Keratinocyte (primary cell): ENCODE measurements around the gene BCAS4.
"Not testable (repeated sequence)": the region's sequence is repeated elsewhere in the genome, so short reads cannot be mapped to it uniquely, and the experiment has no call there.

ENCODE experiments used
- CTCF ChIP-seq, 3 experiments: IDR thresholded peaks in 1 of 3; conservative IDR thresholded peaks in 1 of 3; optimal IDR thresholded peaks in 1 of 3; 2 replicates in 2 of 3; 3 replicates in 1 of 3; pipeline versions ENCODE3 to v1.5.1; 2011; ENCODE audit warnings: low read length in 3 of 3, mild to moderate bottlenecking in 3 of 3, moderate library complexity in 2 of 3, control low read depth in 1 of 3, inconsistent platforms in 1 of 3; ENCODE audit not compliant: insufficient read depth in 2 of 3; ENCODE audit errors: extremely low read depth in 1 of 3
- EZH2 ChIP-seq: IDR thresholded peaks from one replicate; pipeline ENCODE4 v1.6.1; 2012; ENCODE audit warnings: inconsistent platforms, mild to moderate bottlenecking, low read length, moderate library complexity

GRCh38 chr20:50771419-50772080, 23.3 kb upstream of the BCAS4 start:
- not testable (repeated sequence) for TF ChIP-seq CTCF (optimal IDR thresholded peaks at IDR 0.05 in 1 of 3, IDR thresholded peaks at IDR 0.05 in 1 of 3, conservative IDR thresholded peaks at IDR 0.05 in 1 of 3; ENCODE audit: extremely low read depth in 1 of 3, insufficient read depth in 2 of 3, low read length in 3 of 3); EZH2
